HK-2 (cell line): ENCODE measurements around the gene MAN2A2.
"Not testable (repeated sequence)": the region's sequence is repeated elsewhere in the genome, so short reads cannot be mapped to it uniquely, and the experiment has no call there.

Source experiments
- DNase-seq: peaks from one replicate; pipeline ENCODE4 v3.0.0-alpha.2; 2018; ENCODE audit not compliant: unreplicated experiment

The MAN2A2 gene

GRCh38 chr15:90903733-90904536 is 833 bp downstream of the MAN2A2 start:
- no peak for DNase-seq

- no peak for DNase-seq
Observed at GRCh38 chr15:90904746-90905145, 1.6 kb downstream of the MAN2A2 start.

- DNase-seq: no peak
Observed at GRCh38 chr15:90905306-90906180, 2.4 kb downstream of the MAN2A2 start.

- DNase-seq: no peak
Observed at GRCh38 chr15:90906181-90906849, 3.2 kb downstream of the MAN2A2 start.

GRCh38 chr15:90907051-90907660 is 4.1 kb downstream of the MAN2A2 start:
- DNase-seq: no peak

GRCh38 chr15:90907838-90908507 is 4.9 kb downstream of the MAN2A2 start:
- no peak for DNase-seq

- DNase-seq: not testable (repeated sequence)
Observed at GRCh38 chr15:90909449-90909848, 6.3 kb downstream of the MAN2A2 start.

GRCh38 chr15:90909976-90910375 is 6.9 kb downstream of the MAN2A2 start:
- DNase-seq: no peak

GRCh38 chr15:90910441-90911301 is 7.6 kb downstream of the MAN2A2 start:
- DNase-seq: no peak

GRCh38 chr15:90911302-90911623 is 8.2 kb downstream of the MAN2A2 start:
- no peak for DNase-seq

GRCh38 chr15:90911906-90912769 is 9.0 kb downstream of the MAN2A2 start:
- DNase-seq: no peak

GRCh38 chr15:90912770-90913075 is 9.6 kb downstream of the MAN2A2 start:
- DNase-seq: no peak

GRCh38 chr15:90913398-90913944 is 10.4 kb downstream of the MAN2A2 start:
- no peak for DNase-seq

- DNase-seq: no peak
Observed at GRCh38 chr15:90914305-90915080, 11.4 kb downstream of the MAN2A2 start.

GRCh38 chr15:90915216-90915807 is 12.2 kb downstream of the MAN2A2 start:
- DNase-seq: no peak

GRCh38 chr15:90915808-90916440 is 12.8 kb downstream of the MAN2A2 start:
- no peak for DNase-seq

- no peak for DNase-seq
Observed at GRCh38 chr15:90916461-90916860, 13.4 kb downstream of the MAN2A2 start.

- DNase-seq: no peak
Observed at GRCh38 chr15:90917569-90917968, 14.5 kb downstream of the MAN2A2 start.
